ENCODE results near the gene TKTL1. TPM values are rescaled to one million over a fixed set of nuclear protein-coding genes. Genes with fewer than 3 reads are reported as not detected.

TKTL1 gene
- not detected in 2 replicates for total RNA-seq

GRCh38 chrX:154295664-154296310, at the start of gene TKTL1:
TKTL1 (plus strand) TSS chrX:154295795; CDS start chrX:154295860, 65 bp downstream.

GRCh38 chrX:154257282-154257681, 38.3 kb upstream of the TKTL1 start, which contains the start of gene OPN1MW3:
OPN1MW3 (plus strand) TSS chrX:154257582; CDS start chrX:154257620, 38 bp downstream.

GRCh38 chrX:154294791-154295574, 612 bp upstream of the TKTL1 start, which contains the start of gene TEX28:
TEX28 (minus strand) TSS chrX:154295124; CDS start chrX:154292117, 3,007 bp downstream.

GRCh38 chrX:154374313-154375155, 78.9 kb downstream of the TKTL1 start, which contains the start of gene FLNA:
FLNA (minus strand) TSS chrX:154374634; CDS start chrX:154371245, 3,389 bp downstream.

GRCh38 chrX:154378799-154379568, 83.4 kb downstream of the TKTL1 start, which contains the start of gene EMD:
EMD (plus strand) TSS chrX:154379295; CDS start chrX:154379485, 190 bp downstream.

Other genes with a start within 250 kb of the TKTL1 start
- 31.1 and 33.2 TPM in 2 replicates for gene MECP2, start 198.1 kb upstream of the TKTL1 start, total RNA-seq
- gene OPN1LW, start 151.6 kb upstream of the TKTL1 start, total RNA-seq, result not detected in 2 replicates
- gene OPN1MW, start 113.2 kb upstream of the TKTL1 start, total RNA-seq, result not detected in 2 replicates
- not detected in 2 replicates for gene OPN1MW2, start 76.0 kb upstream of the TKTL1 start, total RNA-seq
- not detected in 2 replicates for gene OPN1MW3, start 38.2 kb upstream of the TKTL1 start, total RNA-seq
- not detected in 2 replicates for gene TEX28, start 671 bp upstream of the TKTL1 start, total RNA-seq
- 881 and 1,006 TPM in 2 replicates for gene FLNA, start 78.8 kb downstream of the TKTL1 start, total RNA-seq
- gene EMD, start 83.5 kb downstream of the TKTL1 start, total RNA-seq, result 34.4 and 50.2 TPM in 2 replicates
- 7,807 and 8,845 TPM in 2 replicates for gene RPL10, start 102.6 kb downstream of the TKTL1 start, total RNA-seq
- 26.5 and 27.6 TPM in 2 replicates for gene DNASE1L1, start 113.5 kb downstream of the TKTL1 start, total RNA-seq
- gene TAFAZZIN, start 115.7 kb downstream of the TKTL1 start, total RNA-seq, result 12.3 and 16.3 TPM in 2 replicates
- 45.9 and 54.3 TPM in 2 replicates for gene ATP6AP1, start 132.9 kb downstream of the TKTL1 start, total RNA-seq
- 59.0 and 65.1 TPM in 2 replicates for gene GDI1, start 141.4 kb downstream of the TKTL1 start, total RNA-seq
- gene FAM50A, start 148.3 kb downstream of the TKTL1 start, total RNA-seq, result 42.4 and 49.1 TPM in 2 replicates
- gene PLXNA3, start 162.5 kb downstream of the TKTL1 start, total RNA-seq, result 13.2 and 20.2 TPM in 2 replicates
- 37.9 TPM in 2 replicates for gene LAGE3, start 183.5 kb downstream of the TKTL1 start, total RNA-seq
- 20.4 and 25.5 TPM in 2 replicates for gene UBL4A, start 190.8 kb downstream of the TKTL1 start, total RNA-seq
- gene SLC10A3, start 194.8 kb downstream of the TKTL1 start, total RNA-seq, result 36.1 and 45.9 TPM in 2 replicates
- gene FAM3A, start 220.4 kb downstream of the TKTL1 start, total RNA-seq, result 31.1 and 42.8 TPM in 2 replicates